Midbrain (tissue), 1 donor: Measurements from ENCODE around the gene HYI.
"Not testable (repeated sequence)": the region's sequence is repeated elsewhere in the genome, so short reads cannot be mapped to it uniquely, and the experiment has no call there.

Experiments used
- DNase-seq: peaks from one replicate; lab custom pipeline; 2025; lab: John Stamatoyannopoulos, UW

Gene HYI

DNA sequence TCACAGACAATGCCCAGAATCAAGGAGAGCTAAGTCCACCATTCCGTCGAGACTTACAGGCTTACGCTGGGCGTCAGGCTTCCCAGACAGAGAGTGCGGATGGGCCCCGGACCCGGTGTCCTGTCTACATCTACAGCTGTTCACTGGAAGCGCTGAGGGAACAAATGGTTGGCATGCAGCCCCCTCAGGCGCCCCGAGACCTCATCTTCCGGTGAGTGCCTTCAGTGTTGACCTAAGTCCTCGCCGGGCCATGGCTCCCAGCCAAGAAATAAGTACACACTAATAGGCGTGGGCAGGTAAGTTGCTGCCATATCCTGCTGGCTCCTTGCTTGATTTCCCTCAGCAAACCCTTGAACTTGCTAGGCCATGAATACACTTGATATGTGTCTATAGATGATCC is 26.2 kb downstream of the HYI start:
- no peak for DNase-seq

DNA sequence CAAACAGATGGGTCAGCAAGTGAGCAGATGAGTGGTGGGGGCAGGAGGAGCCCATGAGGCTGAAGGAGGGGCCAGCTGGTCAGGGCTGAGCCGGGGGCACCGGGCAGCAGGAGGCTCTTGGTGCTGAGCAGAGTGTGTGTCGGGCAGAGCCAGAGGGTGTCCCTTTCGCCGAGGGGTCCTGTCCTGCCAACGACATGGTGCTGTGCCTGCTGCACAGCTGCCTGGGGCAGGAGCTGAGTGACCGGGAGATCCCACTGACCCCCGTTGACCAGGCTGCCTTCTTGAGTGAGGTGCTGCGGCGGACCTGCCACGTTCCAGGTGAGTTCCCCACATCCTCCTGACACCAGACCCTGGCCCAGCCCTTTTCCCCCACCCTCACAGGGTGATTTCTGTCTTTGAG is 27.5 kb downstream of the HYI start:
- DNase-seq: no peak

DNA sequence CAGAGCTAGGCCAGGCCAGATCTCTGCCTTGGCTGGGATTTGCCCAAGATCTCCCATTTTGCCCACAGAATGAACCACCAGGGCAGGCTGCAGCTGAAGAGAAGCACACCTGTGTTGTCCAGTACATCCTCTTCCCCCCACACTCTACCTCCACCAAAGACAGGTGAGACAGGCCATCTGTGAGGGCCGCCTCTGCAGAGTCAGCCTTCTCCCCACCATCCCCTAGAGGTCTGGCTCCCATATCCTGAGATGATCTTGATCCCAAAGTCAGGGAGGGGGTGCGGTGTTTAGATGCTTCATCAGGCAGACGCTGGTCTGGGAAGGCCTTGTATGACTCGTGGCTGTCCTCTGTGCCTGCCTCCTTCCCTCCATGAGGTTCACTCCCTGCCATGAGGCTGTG is 28.7 kb downstream of the HYI start:
- no peak for DNase-seq

DNA sequence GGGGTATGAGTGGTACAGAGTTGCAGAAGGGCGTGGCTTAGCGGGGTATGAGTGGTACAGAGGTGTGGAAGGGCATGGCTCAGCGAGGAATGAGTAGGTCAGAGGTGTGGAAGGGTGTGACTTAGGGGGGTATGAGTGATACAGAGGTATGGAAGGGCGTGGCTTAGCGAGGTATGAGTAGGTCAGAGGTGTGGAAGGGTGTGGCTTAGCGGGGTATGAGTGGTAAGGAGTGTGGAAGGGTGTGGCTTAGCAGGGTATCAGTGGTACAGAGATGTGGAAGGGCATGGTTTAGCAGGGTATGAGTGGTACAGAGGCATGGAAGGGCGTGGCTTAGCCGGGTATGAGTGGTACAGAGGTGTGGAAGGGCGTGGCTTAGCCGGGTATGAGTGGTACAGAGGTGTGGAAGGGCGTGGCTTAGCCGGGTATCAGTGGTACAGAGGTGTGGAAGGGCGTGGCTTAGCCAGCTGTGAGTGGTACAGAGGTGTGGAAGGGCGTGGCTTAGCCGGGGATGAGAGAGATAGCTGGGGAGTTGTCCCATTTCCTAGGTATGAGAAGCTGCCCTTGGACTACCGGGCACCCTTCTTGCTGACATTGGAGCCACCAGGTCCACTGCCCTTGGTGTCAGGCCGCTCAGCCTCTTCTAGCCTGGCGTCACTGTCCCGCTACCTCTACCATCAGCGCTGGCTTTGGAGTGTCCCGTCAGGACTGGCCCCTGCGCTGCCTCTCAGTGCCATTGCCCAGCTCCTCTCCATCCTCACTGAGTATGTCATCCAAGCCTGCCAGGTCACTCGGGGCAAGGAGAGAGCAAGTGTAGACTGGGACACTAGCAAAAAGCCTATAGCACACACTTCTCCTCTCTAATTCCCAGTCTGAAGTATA is 29.8 kb downstream of the HYI start:
- no peak for DNase-seq

DNA sequence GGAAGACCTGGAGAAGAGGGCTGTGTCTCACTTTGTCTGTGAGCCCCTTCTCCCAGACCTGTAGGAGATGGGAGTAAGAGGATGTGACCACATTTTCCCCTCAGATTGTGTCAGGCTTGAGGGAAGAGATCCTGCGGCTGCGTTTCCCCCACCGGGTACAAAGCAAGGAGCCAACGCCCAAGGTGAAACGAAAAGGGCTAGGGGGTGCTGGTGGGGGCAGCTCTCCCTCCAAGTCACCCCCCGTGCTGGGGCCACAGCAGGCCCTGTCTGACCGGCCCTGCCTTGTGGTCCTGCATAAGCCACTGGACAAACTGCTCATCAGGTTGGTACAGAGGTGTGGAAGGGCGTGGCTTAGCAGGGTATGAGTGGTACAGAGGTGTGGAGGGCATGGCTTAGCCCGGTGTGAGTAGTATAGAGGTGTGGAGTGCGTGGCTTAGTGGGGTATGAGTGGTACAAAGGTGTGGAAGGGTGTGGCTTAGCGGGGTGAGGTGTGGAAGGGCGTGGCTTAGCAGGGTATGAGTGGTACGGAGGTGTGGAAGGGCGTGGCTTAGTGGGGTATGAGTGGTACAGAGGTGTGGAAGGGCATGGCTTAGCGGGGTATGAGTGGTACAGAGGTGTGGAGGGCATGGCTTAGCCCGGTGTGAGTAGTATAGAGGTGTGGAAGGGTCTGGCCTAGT is 30.6 kb downstream of the HYI start:
- DNase-seq: no peak

DNA sequence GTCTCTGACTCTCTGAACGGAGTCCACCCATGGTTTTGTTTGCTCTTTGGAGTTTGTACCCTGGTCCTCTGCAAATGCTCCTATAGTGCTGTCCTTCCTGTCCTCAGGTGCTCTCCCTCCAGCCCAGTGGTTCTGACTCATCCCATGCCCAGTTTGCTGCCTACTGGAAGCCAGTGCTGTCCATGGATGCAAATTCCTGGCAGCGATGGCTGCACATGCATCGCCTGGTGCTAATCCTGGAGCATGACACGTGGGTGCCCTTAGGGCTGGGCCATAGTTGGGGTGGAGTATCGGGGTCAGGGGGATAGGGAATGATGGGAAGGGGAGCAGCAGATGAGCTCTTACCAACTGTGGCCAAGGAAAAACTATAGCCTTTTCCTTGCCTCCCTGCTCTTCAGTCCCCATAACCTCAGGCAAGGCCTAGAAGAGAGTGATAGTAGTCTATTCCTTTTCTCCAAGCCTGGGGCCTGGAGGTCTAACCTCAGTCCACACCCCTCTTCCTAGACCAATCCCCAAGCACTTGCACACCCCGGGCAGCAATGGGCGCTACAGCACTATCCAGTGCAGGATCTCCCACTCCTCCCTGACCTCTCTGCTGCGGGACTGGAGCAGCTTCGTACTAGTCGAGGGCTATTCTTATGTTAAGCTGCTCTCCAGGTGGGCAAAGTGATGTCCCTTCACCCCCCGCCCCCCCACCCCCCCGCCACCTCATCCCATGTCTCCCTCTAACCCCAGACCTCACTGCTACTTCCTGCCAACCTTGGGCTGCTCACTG is 31.6 kb downstream of the HYI start:
- no peak for DNase-seq

DNA sequence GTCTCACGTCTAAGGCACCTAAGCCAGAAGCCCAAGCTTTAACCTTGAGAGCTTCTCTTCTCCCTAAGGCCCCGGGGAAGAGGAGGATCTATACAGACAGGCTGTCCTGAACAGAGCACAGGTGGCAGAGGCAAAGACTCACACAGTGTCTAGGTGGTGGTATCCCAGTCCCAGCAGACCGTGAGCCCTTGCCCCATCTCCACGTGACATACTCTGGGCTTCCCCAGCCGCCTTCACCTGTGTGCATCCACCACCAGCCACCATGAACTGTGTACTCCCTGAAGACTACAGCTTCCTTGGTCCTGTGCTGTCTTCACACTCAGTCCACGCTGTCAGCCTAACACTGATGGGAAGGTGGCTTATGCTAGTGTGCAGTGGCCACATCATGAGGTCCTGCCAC is 32.3 kb downstream of the HYI start:
- no peak for DNase-seq

DNA sequence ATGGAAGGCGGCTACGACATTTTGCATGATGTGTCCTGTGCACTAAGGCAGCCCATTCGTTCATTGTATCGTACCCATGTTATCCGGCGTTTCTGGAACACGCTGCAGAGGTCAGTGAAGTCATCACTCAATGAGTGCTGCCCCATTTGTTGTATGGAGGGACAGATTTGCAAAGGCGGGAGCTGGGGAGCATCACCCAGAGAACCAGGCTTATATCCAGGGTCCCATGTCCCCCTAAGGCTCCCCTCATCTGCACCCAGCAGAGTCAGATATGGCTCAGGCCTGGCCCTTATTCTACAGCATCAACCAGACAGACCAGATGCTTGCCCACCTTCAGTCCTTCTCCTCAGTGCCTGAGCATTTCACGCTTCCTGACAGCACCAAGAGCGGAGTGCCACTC is 32.9 kb downstream of the HYI start:
- no peak for DNase-seq

DNA sequence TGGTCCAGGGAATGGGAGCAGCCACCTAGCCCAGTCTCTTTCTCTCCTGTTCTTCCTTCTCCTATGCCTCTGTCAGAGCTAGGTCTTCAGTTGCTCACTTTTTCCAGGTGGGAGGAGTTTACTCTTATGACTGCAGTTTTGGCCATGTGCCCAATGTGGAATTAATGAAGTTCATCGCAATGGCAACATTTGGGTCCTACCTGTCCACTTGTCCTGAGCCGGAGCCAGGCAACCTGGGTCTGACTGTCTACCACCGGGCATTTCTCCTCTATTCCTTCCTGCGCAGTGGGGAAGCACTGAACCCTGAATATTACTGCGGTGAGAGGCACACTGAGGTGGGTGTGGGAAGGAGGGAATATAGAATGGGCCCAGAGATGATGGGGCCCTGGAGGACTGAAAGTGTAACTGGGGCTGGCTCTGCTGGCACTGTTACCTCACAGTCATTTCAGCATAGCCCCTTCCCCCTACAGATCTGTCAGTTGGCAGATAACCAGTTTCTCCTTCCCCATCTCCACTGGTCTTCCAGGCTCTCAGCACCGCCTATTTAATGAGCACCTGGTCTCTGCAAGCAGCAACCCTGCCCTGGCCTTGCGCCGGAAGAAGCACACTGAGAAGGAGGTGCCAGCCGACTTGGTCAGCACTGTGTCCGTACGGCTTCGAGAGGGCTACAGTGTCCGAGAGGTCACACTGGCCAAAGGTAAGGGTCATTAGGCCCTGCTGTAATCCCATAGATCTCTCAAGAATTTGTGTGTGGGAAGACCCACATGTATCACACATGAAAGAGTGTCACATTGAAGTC is 33.9 kb downstream of the HYI start:
- DNase-seq: no peak

DNA sequence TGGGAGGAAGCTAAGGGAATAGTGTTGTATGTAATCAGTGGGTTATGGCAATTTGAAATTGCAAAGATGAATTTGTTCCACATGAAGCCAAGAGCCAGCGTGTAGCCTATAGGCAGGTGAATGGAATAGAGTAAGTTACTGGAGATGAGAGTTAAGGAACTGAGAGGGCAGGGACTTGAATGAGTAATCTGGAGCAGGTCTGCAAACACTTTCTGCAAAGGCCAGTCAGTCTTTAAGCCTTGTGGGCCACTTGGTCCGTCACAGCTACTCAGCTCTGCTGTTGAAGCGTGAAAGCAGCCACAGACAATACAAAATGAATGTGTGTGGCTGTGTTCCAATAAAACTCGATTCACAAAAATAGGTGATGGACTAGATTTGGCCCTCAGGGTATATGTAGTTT is 34.9 kb downstream of the HYI start:
- no peak for DNase-seq

DNA sequence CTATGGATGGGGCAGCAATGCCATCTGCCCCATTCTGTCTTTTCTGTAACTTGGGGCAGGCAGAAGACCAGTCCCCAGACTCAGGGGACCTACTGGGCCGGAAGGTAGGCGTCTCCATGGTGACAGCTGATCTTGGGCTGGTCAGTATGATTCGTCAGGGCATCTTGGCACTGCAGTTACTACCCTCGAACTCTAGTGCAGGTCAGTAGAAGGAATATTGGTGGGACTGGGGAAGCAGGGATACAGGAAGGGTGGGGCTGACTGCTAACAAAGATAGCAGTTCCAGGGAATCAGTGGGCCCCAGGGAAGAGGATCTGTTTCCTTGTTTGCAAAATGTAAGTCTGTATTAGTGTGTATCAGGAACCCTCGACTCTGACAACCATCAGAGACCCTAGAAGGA is 37.8 kb downstream of the HYI start:
- no peak for DNase-seq

DNA sequence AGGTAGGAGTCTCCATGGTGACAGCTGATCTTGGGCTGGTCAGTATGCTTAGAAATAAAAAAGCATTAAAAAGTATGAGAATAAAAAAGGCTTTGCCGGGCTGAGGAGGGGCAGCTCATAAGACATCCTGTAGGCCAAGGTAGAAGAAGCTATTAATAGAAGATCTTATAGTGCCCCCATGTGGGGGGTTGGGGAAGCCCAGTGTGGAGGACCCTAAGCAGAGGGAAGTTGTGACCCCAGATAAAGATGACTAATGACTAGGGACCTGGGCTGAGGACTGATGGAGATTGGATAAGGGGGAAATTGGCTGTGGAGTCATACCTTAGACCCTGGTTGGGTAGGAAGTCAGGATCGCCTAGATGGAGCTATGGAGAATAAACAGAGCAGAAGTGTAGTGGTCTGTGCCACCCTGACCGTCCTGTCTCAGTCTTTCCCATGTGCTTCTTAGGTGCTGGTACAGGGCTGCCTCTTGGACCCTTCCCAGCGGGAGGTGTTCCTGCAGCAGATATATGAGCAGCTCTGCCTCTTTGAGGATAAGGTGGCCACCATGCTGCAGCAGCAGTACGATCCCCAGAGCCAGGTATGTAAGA is 39.0 kb downstream of the HYI start:
- DNase-seq: peak; percentile 41

DNA sequence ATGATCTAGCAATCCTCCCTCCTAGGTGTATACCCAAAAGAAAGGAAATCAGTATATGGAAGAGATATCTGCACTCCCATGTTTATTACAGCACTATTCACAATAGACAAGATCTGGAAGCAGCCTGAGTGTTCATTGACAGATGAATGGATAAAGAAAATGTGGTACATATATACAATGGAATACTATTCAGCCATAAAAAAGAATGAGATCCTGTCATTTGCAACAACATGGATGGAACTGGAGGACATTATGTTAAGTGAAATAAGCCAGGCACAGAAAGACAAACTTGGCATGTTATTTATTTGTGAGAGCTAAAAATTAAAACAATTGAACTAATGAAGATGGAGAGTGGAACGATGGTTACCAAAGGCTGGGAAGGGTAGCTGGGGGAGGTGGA is 40.3 kb downstream of the HYI start:
- not testable (repeated sequence) for DNase-seq

DNA sequence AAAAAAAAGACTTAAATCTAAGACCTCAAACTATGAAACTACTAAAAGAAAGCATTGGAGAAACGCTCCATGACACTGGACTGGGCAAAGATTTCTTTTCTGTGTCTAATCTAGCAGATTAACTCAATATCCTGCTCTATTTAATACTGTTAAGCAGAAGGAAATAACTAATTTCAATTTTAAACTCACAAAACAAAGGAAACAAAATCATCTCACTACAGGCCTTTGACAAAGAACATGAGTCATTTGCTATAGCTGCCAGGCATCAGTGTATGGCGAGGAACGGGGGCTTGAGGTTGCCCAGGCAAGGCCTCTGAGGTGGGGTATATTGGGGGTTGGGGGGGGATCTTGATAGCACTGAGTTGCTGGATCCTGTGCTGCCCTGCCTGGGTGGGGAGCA is 43.2 kb downstream of the HYI start:
- DNase-seq: no peak

DNA sequence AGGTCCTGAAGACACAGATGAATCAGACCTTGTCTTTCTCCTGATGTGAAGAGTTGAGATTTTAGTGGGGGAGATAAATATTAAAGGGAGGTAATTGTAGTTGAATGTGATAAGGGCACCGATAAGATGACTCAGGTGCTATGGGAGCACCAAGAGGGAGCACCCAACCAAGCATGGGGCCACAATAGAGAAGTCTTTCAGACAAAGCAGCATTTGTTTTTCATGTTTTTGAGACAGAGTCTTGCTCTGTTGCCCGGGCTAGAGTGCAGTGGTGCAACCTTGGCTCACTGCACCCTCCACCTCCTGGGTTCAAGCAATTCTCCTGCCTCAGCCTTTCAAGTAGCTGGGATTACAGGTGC is 47.9 kb downstream of the HYI start:
- no peak for DNase-seq

DNA sequence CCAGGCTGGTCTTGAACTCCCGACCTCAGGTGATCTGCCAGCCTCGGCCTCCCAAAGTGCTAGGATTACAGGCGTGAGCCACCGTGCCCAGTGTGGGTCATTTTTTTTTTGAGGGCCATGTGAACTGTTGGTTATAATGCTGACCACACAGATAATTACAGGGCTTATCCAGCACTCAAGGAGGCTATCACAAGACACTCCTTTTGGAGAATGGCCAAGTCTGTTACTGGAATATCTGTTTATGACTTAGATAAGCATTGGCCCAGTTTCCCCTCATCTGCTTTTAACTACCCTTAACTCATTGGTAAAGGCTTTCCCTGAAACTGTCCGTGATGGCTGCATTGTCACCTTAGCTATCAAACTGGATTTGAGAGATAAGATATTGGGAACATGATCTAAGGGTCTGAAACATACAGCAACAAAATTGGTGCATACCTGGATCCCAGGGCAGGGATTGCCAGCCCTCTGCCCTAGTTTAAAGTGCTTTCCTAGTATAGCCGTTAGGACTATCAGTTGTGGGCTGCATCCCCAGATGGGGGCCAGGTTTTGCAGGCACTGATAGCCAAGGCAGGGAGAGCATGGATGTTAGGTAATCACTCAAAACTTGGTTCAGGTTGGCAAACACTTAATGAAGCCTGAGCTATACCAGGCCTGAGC is 48.4 kb downstream of the HYI start:
- DNase-seq: no peak

DNA sequence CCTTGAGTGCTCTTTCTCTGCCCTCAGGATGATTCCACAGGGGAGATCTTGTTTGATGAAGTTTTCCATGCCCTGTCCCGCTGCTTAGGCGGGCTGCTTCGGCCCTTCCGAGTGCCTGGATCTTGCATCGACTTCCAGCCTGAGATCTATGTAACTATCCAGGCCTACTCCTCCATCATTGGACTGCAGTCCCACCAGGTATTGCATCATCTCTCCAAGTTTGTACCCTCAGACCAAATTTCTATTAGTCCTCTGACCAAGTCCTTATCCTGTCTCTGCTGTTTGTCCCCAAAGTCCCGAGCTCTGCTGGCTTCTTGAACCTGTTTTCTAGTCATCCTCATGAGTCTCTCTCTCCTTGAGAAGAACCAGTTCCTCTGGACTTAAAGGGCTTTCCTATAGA is 49.4 kb downstream of the HYI start:
- DNase-seq: no peak

DNA sequence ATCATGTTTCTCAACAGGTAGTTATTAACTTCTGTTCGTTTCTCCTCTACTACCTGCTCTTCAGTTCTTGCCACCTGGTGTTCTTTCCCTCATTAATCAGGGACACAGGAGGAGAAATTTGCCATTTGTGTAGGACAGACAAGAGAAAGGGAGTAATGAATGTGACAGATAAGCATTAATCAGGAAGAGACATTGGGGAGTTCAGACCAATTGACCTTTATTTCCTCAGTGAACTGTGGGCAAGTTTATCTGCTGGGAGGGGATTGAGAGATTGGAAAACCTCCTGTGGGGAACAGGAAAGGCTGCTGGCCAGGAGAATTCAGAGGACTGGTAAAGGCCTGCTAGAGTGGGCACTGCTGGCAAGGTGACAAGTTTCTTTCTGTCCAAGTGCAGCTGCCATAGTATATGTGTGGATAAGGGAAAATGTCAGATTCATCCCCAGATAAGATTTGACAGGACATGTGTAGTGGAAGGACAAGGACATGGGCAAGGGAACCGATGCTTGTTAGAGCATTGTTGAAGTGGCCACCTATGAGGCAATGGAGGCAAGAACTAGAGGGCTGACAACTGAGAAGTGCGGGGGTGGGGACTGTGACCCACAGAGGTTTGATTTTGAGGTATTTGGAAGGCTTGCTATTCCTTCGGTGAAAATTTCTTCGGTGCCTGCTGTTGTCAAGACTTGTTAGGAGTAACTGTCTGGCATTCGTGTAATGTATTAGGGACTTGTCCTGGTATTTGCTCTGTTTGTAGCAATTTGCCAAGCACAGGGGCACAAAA is 51.5 kb downstream of the HYI start:
- no peak for DNase-seq
